Neural cell (in vitro differentiated cells): ENCODE data around the gene APP. TPM values are rescaled to one million over a fixed set of nuclear protein-coding genes. Genes with fewer than 3 reads are reported as not detected.

ENCODE experiments used
- H2AFZ ChIP-seq: fragments of 200-600, 300-800 bp; sonication (generic), shearing (Covaris generic); 2 replicates; pipeline ENCODE4 v1.6.0; 2014; ENCODE audit warnings: low read depth, mild to moderate bottlenecking, antibody characterized with exemption, low read length, moderate library complexity
- H3F3A ChIP-seq: fragments of 200-600 bp; shearing (Covaris generic); 2 replicates; pipeline ENCODE4 v1.6.1; 2016; ENCODE audit warnings: mild to moderate bottlenecking, moderate library complexity, mixed read lengths, antibody characterized with exemption, low read length; ENCODE audit not compliant: insufficient read depth, poor library complexity, severe bottlenecking
- H3K27ac ChIP-seq: fragments of 200-600, 300-800 bp; sonication (generic), shearing (Covaris generic); 2 replicates; pipeline ENCODE4 v1.5.1; 2014; ENCODE audit warnings: mild to moderate bottlenecking, low read length, moderate library complexity
- H3K27me3 ChIP-seq: fragments of 300-800, 200-600 bp; sonication (generic), shearing (Covaris generic); 2 replicates; pipeline ENCODE4 v1.6.0; 2014; ENCODE audit warnings: mild to moderate bottlenecking, low read depth, low read length, moderate library complexity; ENCODE audit not compliant: insufficient read depth
- H3K36me3 ChIP-seq: fragments of 300-800, 200-600 bp; sonication (generic), shearing (Covaris generic); 2 replicates; pipeline ENCODE4 v1.5.1; 2014; ENCODE audit warnings: mild to moderate bottlenecking, antibody characterized with exemption, low read length, moderate library complexity; ENCODE audit not compliant: insufficient read depth
- H3K4me2 ChIP-seq: fragments of 300-800, 200-600 bp; sonication (generic), shearing (Covaris generic); 2 replicates; pipeline ENCODE4 v1.6.0; 2014; ENCODE audit warnings: mild to moderate bottlenecking, low read length
- H3K4me3 ChIP-seq: fragments of 300-800, 200-600 bp; sonication (generic), shearing (Covaris generic); 2 replicates; pipeline ENCODE4 v1.5.1; 2014; ENCODE audit warnings: mild to moderate bottlenecking, low read length, moderate library complexity
- H3K79me2 ChIP-seq: fragments of 200-600 bp; shearing (Covaris generic); replicated peaks from 2 replicates; pipeline ENCODE4 v1.6.0; 2014; ENCODE audit warnings: mild to moderate bottlenecking, low read length, moderate library complexity; ENCODE audit not compliant: insufficient read depth
- H3K9ac ChIP-seq: fragments of 300-800, 200-600 bp; sonication (generic), shearing (Covaris generic); 2 replicates; pipeline ENCODE4 v1.6.1; 2016; ENCODE audit warnings: mild to moderate bottlenecking, low read length, mixed read lengths
- H3K9me2 ChIP-seq: fragments of 200-600 bp; shearing (Covaris generic); 2 replicates; pipeline ENCODE4 v1.6.1; 2016; ENCODE audit warnings: mild to moderate bottlenecking, low read length, mixed read lengths; ENCODE audit not compliant: insufficient read depth
- H3K9me3 ChIP-seq: fragments of 200-600, 300-800 bp; sonication (generic), shearing (Covaris generic); 2 replicates; pipeline ENCODE4 v1.6.1; 2016; ENCODE audit warnings: mild to moderate bottlenecking, mixed run types, low read length, moderate library complexity, mixed read lengths
- H4K20me1 ChIP-seq: fragments of 200-600 bp; shearing (Covaris generic); 2 replicates; pipeline ENCODE4 v1.6.1; 2016; ENCODE audit warnings: mild to moderate bottlenecking, mixed run types; ENCODE audit not compliant: insufficient read depth
- EP300 ChIP-seq: fragments of 450-650 bp; conservative IDR thresholded peaks from 2 replicates; pipeline ENCODE4 v1.6.1; 2014; ENCODE audit warnings: antibody characterized with exemption, mild to moderate bottlenecking, moderate library complexity; ENCODE audit not compliant: poor library complexity, severe bottlenecking
- EZH2 ChIP-seq: fragments of 200-600, 300-800 bp; shearing (Covaris generic), sonication (generic); IDR thresholded peaks from 2 replicates; pipeline ENCODE4 v1.6.1; 2014; ENCODE audit warnings: antibody characterized with exemption, low read length, borderline replicate concordance, mild to moderate bottlenecking; ENCODE audit not compliant: insufficient read depth, poor library complexity, severe bottlenecking
- MXI1 ChIP-seq: fragments of 450-650 bp; conservative IDR thresholded peaks from 2 replicates; pipeline ENCODE4 v1.6.1; 2014; ENCODE audit warnings: antibody characterized with exemption, mild to moderate bottlenecking; ENCODE audit not compliant: poor library complexity, severe bottlenecking
- POLR2AphosphoS5 ChIP-seq: IDR thresholded peaks from 2 replicates; pipeline ENCODE4 v1.6.1; 2012
- RAD21 ChIP-seq: fragments of 450-650 bp; conservative IDR thresholded peaks from 2 replicates; pipeline ENCODE4 v1.6.1; 2014; ENCODE audit warnings: antibody characterized with exemption, mild to moderate bottlenecking, moderate library complexity
- SMC3 ChIP-seq: fragments of 450-650 bp; conservative IDR thresholded peaks from 2 replicates; pipeline ENCODE4 v1.6.1; 2014; ENCODE audit warnings: antibody characterized with exemption, mild to moderate bottlenecking, moderate library complexity; ENCODE audit not compliant: poor library complexity
- TAF1 ChIP-seq: IDR thresholded peaks from 2 replicates; pipeline ENCODE4 v1.6.1; 2012; ENCODE audit warnings: low read depth
- polyA plus RNA-seq: library from polyadenylated mRNA; depleted of rRNA; stranded (reverse); fragments of >200 nt; gene quantifications from 2 replicates; pipeline ENCODE4 v1.2.3, GENCODE V29; 2014
- TF ChIP-seq, protein P1 (sequence below): IDR thresholded peaks from 2 replicates; pipeline ENCODE4 v1.6.1; 2012; ENCODE audit warnings: borderline replicate concordance
- TF ChIP-seq, protein P2 (sequence below): fragments of 450-650 bp; IDR thresholded peaks from 2 replicates; pipeline ENCODE4 v1.5.1; 2014; ENCODE audit warnings: antibody characterized with exemption, mild to moderate bottlenecking, moderate library complexity; ENCODE audit not compliant: poor library complexity, severe bottlenecking

Gene APP
- polyA plus RNA-seq, 1 donor from 2014 or later, result 470 TPM

GRCh38 chr21:26052057-26052456 is 118.5 kb downstream of the APP start:
- no peak overlapping the region for H3K4me3 ChIP-seq
- H2AFZ ChIP-seq, result no peak overlapping the region
- no peaks in the 10 kb centered on the region for H3K27me3 ChIP-seq
- no peaks in the 10 kb centered on the region for H3K9me3 ChIP-seq
- no peak overlapping the region for H3K27ac ChIP-seq
- H3K9me2 ChIP-seq, result no peaks in the 10 kb centered on the region
- TF ChIP-seq RAD21 (no peak), SMC3 (no peak), MXI1 (no peak), TAF1 (no peak), EP300 (no peak), EZH2 (no peak), POLR2AphosphoS5 (no peak)
- TF ChIP-seq, protein P1, sequence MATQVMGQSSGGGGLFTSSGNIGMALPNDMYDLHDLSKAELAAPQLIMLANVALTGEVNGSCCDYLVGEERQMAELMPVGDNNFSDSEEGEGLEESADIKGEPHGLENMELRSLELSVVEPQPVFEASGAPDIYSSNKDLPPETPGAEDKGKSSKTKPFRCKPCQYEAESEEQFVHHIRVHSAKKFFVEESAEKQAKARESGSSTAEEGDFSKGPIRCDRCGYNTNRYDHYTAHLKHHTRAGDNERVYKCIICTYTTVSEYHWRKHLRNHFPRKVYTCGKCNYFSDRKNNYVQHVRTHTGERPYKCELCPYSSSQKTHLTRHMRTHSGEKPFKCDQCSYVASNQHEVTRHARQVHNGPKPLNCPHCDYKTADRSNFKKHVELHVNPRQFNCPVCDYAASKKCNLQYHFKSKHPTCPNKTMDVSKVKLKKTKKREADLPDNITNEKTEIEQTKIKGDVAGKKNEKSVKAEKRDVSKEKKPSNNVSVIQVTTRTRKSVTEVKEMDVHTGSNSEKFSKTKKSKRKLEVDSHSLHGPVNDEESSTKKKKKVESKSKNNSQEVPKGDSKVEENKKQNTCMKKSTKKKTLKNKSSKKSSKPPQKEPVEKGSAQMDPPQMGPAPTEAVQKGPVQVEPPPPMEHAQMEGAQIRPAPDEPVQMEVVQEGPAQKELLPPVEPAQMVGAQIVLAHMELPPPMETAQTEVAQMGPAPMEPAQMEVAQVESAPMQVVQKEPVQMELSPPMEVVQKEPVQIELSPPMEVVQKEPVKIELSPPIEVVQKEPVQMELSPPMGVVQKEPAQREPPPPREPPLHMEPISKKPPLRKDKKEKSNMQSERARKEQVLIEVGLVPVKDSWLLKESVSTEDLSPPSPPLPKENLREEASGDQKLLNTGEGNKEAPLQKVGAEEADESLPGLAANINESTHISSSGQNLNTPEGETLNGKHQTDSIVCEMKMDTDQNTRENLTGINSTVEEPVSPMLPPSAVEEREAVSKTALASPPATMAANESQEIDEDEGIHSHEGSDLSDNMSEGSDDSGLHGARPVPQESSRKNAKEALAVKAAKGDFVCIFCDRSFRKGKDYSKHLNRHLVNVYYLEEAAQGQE, result no peak
- TF ChIP-seq, protein P2, sequence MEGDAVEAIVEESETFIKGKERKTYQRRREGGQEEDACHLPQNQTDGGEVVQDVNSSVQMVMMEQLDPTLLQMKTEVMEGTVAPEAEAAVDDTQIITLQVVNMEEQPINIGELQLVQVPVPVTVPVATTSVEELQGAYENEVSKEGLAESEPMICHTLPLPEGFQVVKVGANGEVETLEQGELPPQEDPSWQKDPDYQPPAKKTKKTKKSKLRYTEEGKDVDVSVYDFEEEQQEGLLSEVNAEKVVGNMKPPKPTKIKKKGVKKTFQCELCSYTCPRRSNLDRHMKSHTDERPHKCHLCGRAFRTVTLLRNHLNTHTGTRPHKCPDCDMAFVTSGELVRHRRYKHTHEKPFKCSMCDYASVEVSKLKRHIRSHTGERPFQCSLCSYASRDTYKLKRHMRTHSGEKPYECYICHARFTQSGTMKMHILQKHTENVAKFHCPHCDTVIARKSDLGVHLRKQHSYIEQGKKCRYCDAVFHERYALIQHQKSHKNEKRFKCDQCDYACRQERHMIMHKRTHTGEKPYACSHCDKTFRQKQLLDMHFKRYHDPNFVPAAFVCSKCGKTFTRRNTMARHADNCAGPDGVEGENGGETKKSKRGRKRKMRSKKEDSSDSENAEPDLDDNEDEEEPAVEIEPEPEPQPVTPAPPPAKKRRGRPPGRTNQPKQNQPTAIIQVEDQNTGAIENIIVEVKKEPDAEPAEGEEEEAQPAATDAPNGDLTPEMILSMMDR, result no peak
- no peak overlapping the region for H3K9ac ChIP-seq
- peaks cover 54% of the 10 kb centered on the region for H3K79me2 ChIP-seq
- no peaks in the 10 kb centered on the region for H3F3A ChIP-seq
- H3K4me2 ChIP-seq, result no peak overlapping the region
- H3K36me3 ChIP-seq, result peaks cover 13% of the 10 kb centered on the region
- H4K20me1 ChIP-seq, result no peaks in the 10 kb centered on the region

DNA sequence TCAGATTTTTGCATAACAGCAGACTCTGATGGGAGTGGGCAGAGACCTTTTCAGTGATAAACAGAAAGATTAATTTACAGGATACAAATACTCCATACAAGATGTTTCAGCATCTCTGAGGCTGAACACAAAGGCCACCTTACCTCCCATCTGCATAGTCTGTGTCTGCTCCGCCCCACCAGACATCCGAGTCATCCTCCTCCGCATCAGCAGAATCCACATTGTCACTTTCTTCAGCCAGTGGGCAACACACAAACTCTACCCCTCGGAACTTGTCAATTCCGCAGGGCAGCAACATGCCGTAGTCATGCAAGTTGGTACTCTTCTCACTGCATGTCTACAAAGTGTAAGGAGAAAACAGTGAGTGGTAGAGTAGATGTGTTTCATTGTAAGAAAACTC is 119.7 kb downstream of the APP start:
- Histone ChIP-seq H3F3A (no peaks in the 10 kb centered on the region), H3K27me3 (no peaks in the 10 kb centered on the region), H3K36me3 (peaks cover 14% of the 10 kb centered on the region), H2AFZ (no peak overlapping the region), H3K27ac (no peak overlapping the region), H4K20me1 (no peaks in the 10 kb centered on the region), H3K9me2 (no peaks in the 10 kb centered on the region), H3K9ac (no peak overlapping the region), H3K9me3 (no peaks in the 10 kb centered on the region), H3K4me3 (no peak overlapping the region), H3K4me2 (no peak overlapping the region), H3K79me2 (peaks cover 42% of the 10 kb centered on the region)
- TF ChIP-seq POLR2AphosphoS5, result no peak
- no peak for TF ChIP-seq EP300
- no peak for TF ChIP-seq RAD21
- TF ChIP-seq EZH2, result no peak
- no peak for TF ChIP-seq TAF1
- no peak for TF ChIP-seq SMC3
- TF ChIP-seq, protein P2, result no peak
- TF ChIP-seq, protein P1, result no peak
- TF ChIP-seq MXI1, result no peak
